ENCODE data around the gene PIK3R5. TPM values are rescaled to one million over a fixed set of nuclear protein-coding genes. Genes with fewer than 3 reads are reported as not detected.

PIK3R5 gene
- total and polyA plus RNA-seq, 2 donors = 3.1 to 4.6 TPM

- Histone ChIP-seq H3K4me1 (ENCODE audit: insufficient read depth) (no peaks in the 10 kb centered on the region), H3K27ac (ENCODE audit: low read depth) (no peak overlapping the region), H3K36me3 (ENCODE audit: insufficient read depth) (no peaks in the 10 kb centered on the region), H3K4me3 (ENCODE audit: low read depth, low read length) (no peak overlapping the region)
- DNase-seq (ENCODE audit: extremely low spot score) = no peak
- WGBS = 25% methylated on average over 10 of the region's 10 CpGs
Measured at GRCh38 chr17:8954339-8954738, 11.2 kb downstream of the PIK3R5 start.

- H3K27ac ChIP-seq (ENCODE audit: low read depth) = no peak overlapping the region
- H3K36me3 ChIP-seq (ENCODE audit: insufficient read depth) = no peaks in the 10 kb centered on the region
- H3K4me1 ChIP-seq (ENCODE audit: insufficient read depth) = no peaks in the 10 kb centered on the region
- WGBS = 74% methylated on average over 2 of the region's 2 CpGs
- DNase-seq (ENCODE audit: extremely low spot score) = no peak
- H3K4me3 ChIP-seq (ENCODE audit: low read depth, low read length) = no peak overlapping the region
Measured at GRCh38 chr17:8953156-8953885, 12.2 kb downstream of the PIK3R5 start.

GRCh38 chr17:8952191-8952590 is 13.3 kb downstream of the PIK3R5 start:
- Histone ChIP-seq H3K27ac (ENCODE audit: low read depth) (no peak overlapping the region), H3K36me3 (ENCODE audit: insufficient read depth) (no peaks in the 10 kb centered on the region), H3K4me1 (ENCODE audit: insufficient read depth) (no peaks in the 10 kb centered on the region), H3K4me3 (ENCODE audit: low read depth, low read length) (no peak overlapping the region)
- DNase-seq (ENCODE audit: extremely low spot score) = no peak
- 81% methylated on average over 1 of the region's 1 CpG for WGBS

GRCh38 chr17:8951206-8951605 is 14.3 kb downstream of the PIK3R5 start:
- H3K4me1 ChIP-seq (ENCODE audit: insufficient read depth) = no peaks in the 10 kb centered on the region
- no peak overlapping the region for H3K4me3 ChIP-seq (ENCODE audit: low read depth, low read length)
- 81% methylated on average over 4 of the region's 4 CpGs for WGBS
- H3K27ac ChIP-seq (ENCODE audit: low read depth) = no peak overlapping the region
- no peak for DNase-seq (ENCODE audit: extremely low spot score)
- H3K36me3 ChIP-seq (ENCODE audit: insufficient read depth) = no peaks in the 10 kb centered on the region

GRCh38 chr17:8949061-8949661 is 16.3 kb downstream of the PIK3R5 start:
- 80% methylated on average over 9 of the region's 9 CpGs for WGBS
- no peak overlapping the region for H3K27ac ChIP-seq (ENCODE audit: low read depth)
- no peak for DNase-seq (ENCODE audit: extremely low spot score)
- H3K4me3 ChIP-seq (ENCODE audit: low read depth, low read length) = no peak overlapping the region
- no peaks in the 10 kb centered on the region for H3K36me3 ChIP-seq (ENCODE audit: insufficient read depth)
- no peaks in the 10 kb centered on the region for H3K4me1 ChIP-seq (ENCODE audit: insufficient read depth)

- DNase-seq (ENCODE audit: extremely low spot score) = no peak
- no peaks in the 10 kb centered on the region for H3K4me1 ChIP-seq (ENCODE audit: insufficient read depth)
Measured at GRCh38 chr17:8948462-8948861, 17.0 kb downstream of the PIK3R5 start.

GRCh38 chr17:8947201-8947600 is 18.3 kb downstream of the PIK3R5 start:
- Histone ChIP-seq H3K36me3 (ENCODE audit: insufficient read depth) (no peaks in the 10 kb centered on the region), H3K4me3 (ENCODE audit: low read depth, low read length) (no peak overlapping the region), H3K27ac (ENCODE audit: low read depth) (no peak overlapping the region), H3K4me1 (ENCODE audit: insufficient read depth) (no peaks in the 10 kb centered on the region)
- 87% methylated on average over 7 of the region's 7 CpGs for WGBS
- DNase-seq (ENCODE audit: extremely low spot score) = no peak

More at GRCh38 chr17:8948462-8948861, 17.0 kb downstream of the PIK3R5 start:
- Histone ChIP-seq H3K36me3 (ENCODE audit: insufficient read depth) (no peaks in the 10 kb centered on the region), H3K27ac (ENCODE audit: low read depth) (no peak overlapping the region), H3K4me3 (ENCODE audit: low read depth, low read length) (no peak overlapping the region)
- 88% methylated on average over 7 of the region's 7 CpGs for WGBS

GRCh38 chr17:8946476-8946875 is 19.0 kb downstream of the PIK3R5 start:
- DNase-seq (ENCODE audit: extremely low spot score) = no peak
- no peak overlapping the region for H3K27ac ChIP-seq (ENCODE audit: low read depth)
- WGBS = 87% methylated on average over 6 of the region's 6 CpGs
- H3K4me3 ChIP-seq (ENCODE audit: low read depth, low read length) = no peak overlapping the region
- H3K36me3 ChIP-seq (ENCODE audit: insufficient read depth) = no peaks in the 10 kb centered on the region
- no peaks in the 10 kb centered on the region for H3K4me1 ChIP-seq (ENCODE audit: insufficient read depth)

- Histone ChIP-seq H3K4me1 (ENCODE audit: insufficient read depth) (no peaks in the 10 kb centered on the region), H3K4me3 (ENCODE audit: low read depth, low read length) (no peak overlapping the region), H3K27ac (ENCODE audit: low read depth) (no peak overlapping the region), H3K36me3 (ENCODE audit: insufficient read depth) (no peaks in the 10 kb centered on the region)
- WGBS = 84% methylated on average over 8 of the region's 8 CpGs
- DNase-seq (ENCODE audit: extremely low spot score) = no peak
Measured at GRCh38 chr17:8946071-8946470, 19.4 kb downstream of the PIK3R5 start.

GRCh38 chr17:8944748-8945147 is 20.8 kb downstream of the PIK3R5 start:
- H3K27ac ChIP-seq (ENCODE audit: low read depth) = no peak overlapping the region
- H3K4me1 ChIP-seq (ENCODE audit: insufficient read depth) = no peaks in the 10 kb centered on the region
- no peaks in the 10 kb centered on the region for H3K36me3 ChIP-seq (ENCODE audit: insufficient read depth)
- H3K4me3 ChIP-seq (ENCODE audit: low read depth, low read length) = no peak overlapping the region
- no peak for DNase-seq (ENCODE audit: extremely low spot score)
- 88% methylated on average over 4 of the region's 4 CpGs for WGBS

GRCh38 chr17:8944083-8944482 is 21.4 kb downstream of the PIK3R5 start:
- Histone ChIP-seq H3K27ac (ENCODE audit: low read depth) (no peak overlapping the region), H3K4me3 (ENCODE audit: low read depth, low read length) (no peak overlapping the region)
- DNase-seq (ENCODE audit: extremely low spot score) = no peak

GRCh38 chr17:8941980-8942622 is 23.4 kb downstream of the PIK3R5 start:
- no peaks in the 10 kb centered on the region for H3K36me3 ChIP-seq (ENCODE audit: insufficient read depth)
- H3K4me3 ChIP-seq (ENCODE audit: low read depth, low read length) = no peak overlapping the region
- no peaks in the 10 kb centered on the region for H3K4me1 ChIP-seq (ENCODE audit: insufficient read depth)
- H3K27ac ChIP-seq (ENCODE audit: low read depth) = no peak overlapping the region
- DNase-seq (ENCODE audit: extremely low spot score) = no peak
- 68% methylated on average over 8 of the region's 8 CpGs for WGBS

More at GRCh38 chr17:8944083-8944482, 21.4 kb downstream of the PIK3R5 start:
- no peaks in the 10 kb centered on the region for H3K36me3 ChIP-seq (ENCODE audit: insufficient read depth)
- no peaks in the 10 kb centered on the region for H3K4me1 ChIP-seq (ENCODE audit: insufficient read depth)

- 84% methylated on average over 14 of the region's 14 CpGs for WGBS
- Histone ChIP-seq H3K27ac (ENCODE audit: low read depth) (no peak overlapping the region), H3K4me3 (ENCODE audit: low read depth, low read length) (no peak overlapping the region), H3K36me3 (ENCODE audit: insufficient read depth) (no peaks in the 10 kb centered on the region), H3K4me1 (ENCODE audit: insufficient read depth) (no peaks in the 10 kb centered on the region)
- no peak for DNase-seq (ENCODE audit: extremely low spot score)
Measured at GRCh38 chr17:8941520-8941919, 24.0 kb downstream of the PIK3R5 start.

GRCh38 chr17:8940866-8941471 is 24.5 kb downstream of the PIK3R5 start:
- WGBS = 68% methylated on average over 6 of the region's 6 CpGs
- no peak overlapping the region for H3K27ac ChIP-seq (ENCODE audit: low read depth)
- H3K4me3 ChIP-seq (ENCODE audit: low read depth, low read length) = no peak overlapping the region
- no peaks in the 10 kb centered on the region for H3K36me3 ChIP-seq (ENCODE audit: insufficient read depth)
- no peak for DNase-seq (ENCODE audit: extremely low spot score)
- no peaks in the 10 kb centered on the region for H3K4me1 ChIP-seq (ENCODE audit: insufficient read depth)

All from urinary bladder (tissue), 4 donors.